ENCODE data around the gene VSIG1. TPM values are rescaled to one million over a fixed set of nuclear protein-coding genes. Genes with fewer than 3 reads are reported as not detected.

The VSIG1 gene
- total RNA-seq, 2 donors from 2014 or later = 0.54 to 8.2 TPM

DNA sequence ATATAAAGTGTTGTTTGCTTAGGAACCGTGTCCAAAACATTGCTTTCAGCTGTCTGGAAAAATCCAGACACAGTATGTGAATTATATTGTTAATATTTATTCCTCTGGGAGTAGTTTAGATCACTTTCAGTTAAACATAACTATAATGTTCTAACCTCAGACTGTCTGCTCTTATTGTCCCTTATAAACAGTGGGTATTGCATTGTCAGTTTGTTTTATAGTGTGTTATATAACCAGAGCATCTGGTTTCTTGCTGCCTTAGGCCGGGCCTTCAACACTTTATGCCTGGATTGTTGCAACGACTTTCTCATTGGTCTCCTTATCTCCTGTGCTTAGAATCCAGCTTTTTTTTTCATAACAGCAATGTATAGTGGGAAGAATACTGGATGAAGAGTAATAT, 73.1 kb downstream of the VSIG1 start:
- ATAC-seq (ENCODE audit: insufficient number of reproducible peaks, low FRiP score, low read depth) (no peak), DNase-seq (ENCODE audit: low spot score) (no peak)
- H3K27me3 ChIP-seq (replicated peaks; ENCODE audit: insufficient read depth) = no peaks in the 10 kb centered on the region
- no peaks in the 10 kb centered on the region for H3K4me1 ChIP-seq (ENCODE audit: control insufficient read depth in 1 of 2, low read depth in 2 of 2)
- no peak overlapping the region for H3K4me3 ChIP-seq
- TF ChIP-seq, protein P1, sequence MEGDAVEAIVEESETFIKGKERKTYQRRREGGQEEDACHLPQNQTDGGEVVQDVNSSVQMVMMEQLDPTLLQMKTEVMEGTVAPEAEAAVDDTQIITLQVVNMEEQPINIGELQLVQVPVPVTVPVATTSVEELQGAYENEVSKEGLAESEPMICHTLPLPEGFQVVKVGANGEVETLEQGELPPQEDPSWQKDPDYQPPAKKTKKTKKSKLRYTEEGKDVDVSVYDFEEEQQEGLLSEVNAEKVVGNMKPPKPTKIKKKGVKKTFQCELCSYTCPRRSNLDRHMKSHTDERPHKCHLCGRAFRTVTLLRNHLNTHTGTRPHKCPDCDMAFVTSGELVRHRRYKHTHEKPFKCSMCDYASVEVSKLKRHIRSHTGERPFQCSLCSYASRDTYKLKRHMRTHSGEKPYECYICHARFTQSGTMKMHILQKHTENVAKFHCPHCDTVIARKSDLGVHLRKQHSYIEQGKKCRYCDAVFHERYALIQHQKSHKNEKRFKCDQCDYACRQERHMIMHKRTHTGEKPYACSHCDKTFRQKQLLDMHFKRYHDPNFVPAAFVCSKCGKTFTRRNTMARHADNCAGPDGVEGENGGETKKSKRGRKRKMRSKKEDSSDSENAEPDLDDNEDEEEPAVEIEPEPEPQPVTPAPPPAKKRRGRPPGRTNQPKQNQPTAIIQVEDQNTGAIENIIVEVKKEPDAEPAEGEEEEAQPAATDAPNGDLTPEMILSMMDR (IDR thresholded peaks at IDR 0.05) = no peak
- H3K9me3 ChIP-seq = no peaks in the 10 kb centered on the region
- H3K36me3 ChIP-seq = no peaks in the 10 kb centered on the region
- H3K27ac ChIP-seq = no peak overlapping the region

- ATAC-seq (ENCODE audit: insufficient number of reproducible peaks, low FRiP score, low read depth) (no peak), DNase-seq (ENCODE audit: low spot score) (no peak)
- Histone ChIP-seq H3K9me3 (no peaks in the 10 kb centered on the region), H3K4me1 (ENCODE audit: control insufficient read depth in 1 of 2, low read depth in 2 of 2) (no peaks in the 10 kb centered on the region), H3K36me3 (no peaks in the 10 kb centered on the region), H3K27me3 (replicated peaks; ENCODE audit: insufficient read depth) (no peaks in the 10 kb centered on the region), H3K27ac (no peak overlapping the region), H3K4me3 (no peak overlapping the region)
- TF ChIP-seq, protein P1 (IDR thresholded peaks at IDR 0.05) = no peak
Observed at GRCh38 chrX:108121291-108121690, 76.4 kb downstream of the VSIG1 start.

DNA sequence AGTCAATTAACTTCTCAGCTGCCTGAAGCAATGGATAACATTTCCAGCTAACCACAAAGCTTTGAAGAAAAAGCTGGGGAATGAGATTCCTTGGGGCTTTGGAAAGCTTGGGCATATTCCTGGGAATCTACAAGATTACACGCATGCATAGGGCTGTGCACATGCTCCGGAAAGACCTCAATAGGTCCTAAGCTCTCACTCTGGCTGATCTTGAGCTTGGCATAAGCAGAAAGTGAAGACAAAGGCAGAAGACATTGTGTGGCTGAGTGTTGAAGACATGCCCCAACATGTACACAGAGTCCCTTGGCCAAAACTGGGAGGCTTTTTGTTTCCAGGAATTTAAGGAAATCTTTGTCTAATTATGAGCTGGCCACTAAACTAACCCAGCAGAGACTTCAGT, 77.9 kb downstream of the VSIG1 start:
- DNase-seq (ENCODE audit: low spot score) (no peak), ATAC-seq (ENCODE audit: insufficient number of reproducible peaks, low FRiP score, low read depth) (no peak)
- Histone ChIP-seq H3K4me1 (ENCODE audit: control insufficient read depth in 1 of 2, low read depth in 2 of 2) (no peaks in the 10 kb centered on the region), H3K9me3 (no peaks in the 10 kb centered on the region), H3K27me3 (replicated peaks; ENCODE audit: insufficient read depth) (no peaks in the 10 kb centered on the region), H3K4me3 (no peak overlapping the region), H3K36me3 (no peaks in the 10 kb centered on the region), H3K27ac (no peak overlapping the region)
- TF ChIP-seq, protein P1 (IDR thresholded peaks at IDR 0.05) = no peak

DNA sequence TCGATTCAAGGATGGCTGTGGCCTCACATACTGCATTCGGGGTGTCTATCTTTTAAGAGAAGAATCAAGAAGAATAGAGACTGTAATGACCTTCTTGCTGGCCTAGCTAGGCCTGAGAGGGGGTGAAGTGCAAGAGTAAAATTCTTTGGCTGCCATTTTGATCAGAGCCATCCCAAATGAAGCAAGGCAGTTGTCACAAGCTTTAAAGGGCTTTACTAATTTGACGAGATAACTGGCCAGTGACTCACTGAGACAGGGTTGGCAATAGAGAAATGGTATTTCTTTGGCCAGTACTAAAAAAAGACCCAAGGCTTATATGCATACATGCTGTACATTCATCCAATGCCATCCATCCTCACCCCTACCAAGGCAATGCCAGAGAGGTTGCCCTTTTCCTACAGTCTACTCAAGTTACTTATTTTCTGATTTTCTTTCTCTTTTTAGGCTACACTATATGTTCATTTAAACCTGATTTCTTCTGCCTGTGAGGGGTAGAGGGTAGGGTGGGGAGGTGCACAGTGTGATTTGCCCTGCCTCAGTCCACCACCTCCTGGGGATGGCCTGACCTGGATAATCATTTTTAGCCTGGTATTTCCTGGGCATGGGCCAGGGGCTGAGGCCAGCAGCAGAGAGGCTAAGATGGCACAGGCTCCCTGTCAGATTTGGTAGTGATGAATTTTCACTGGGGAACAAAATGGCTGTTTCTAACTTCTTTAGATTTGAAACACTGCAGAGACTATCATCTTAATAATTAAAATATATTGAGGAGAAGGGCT, 78.9 kb downstream of the VSIG1 start:
- no peaks in the 10 kb centered on the region for H3K36me3 ChIP-seq
- H3K9me3 ChIP-seq = no peaks in the 10 kb centered on the region
- H3K4me3 ChIP-seq = no peak overlapping the region
- no peaks in the 10 kb centered on the region for H3K4me1 ChIP-seq (ENCODE audit: control insufficient read depth in 1 of 2, low read depth in 2 of 2)
- DNase-seq (ENCODE audit: low spot score) = no peak
- TF ChIP-seq, protein P1 (IDR thresholded peaks at IDR 0.05) = no peak
- H3K27me3 ChIP-seq (replicated peaks; ENCODE audit: insufficient read depth) = no peaks in the 10 kb centered on the region
- no peak for ATAC-seq (ENCODE audit: insufficient number of reproducible peaks, low FRiP score, low read depth)
- no peak overlapping the region for H3K27ac ChIP-seq

- ATAC-seq (ENCODE audit: insufficient number of reproducible peaks, low FRiP score, low read depth) (no peak), DNase-seq (ENCODE audit: low spot score) (no peak)
- H3K27me3 ChIP-seq (replicated peaks; ENCODE audit: insufficient read depth) = no peaks in the 10 kb centered on the region
- no peaks in the 10 kb centered on the region for H3K9me3 ChIP-seq
- H3K36me3 ChIP-seq = no peaks in the 10 kb centered on the region
- TF ChIP-seq, protein P1 (IDR thresholded peaks at IDR 0.05) = no peak
- no peak overlapping the region for H3K27ac ChIP-seq
- no peak overlapping the region for H3K4me3 ChIP-seq
- H3K4me1 ChIP-seq (ENCODE audit: control insufficient read depth in 1 of 2, low read depth in 2 of 2) = no peaks in the 10 kb centered on the region
Observed at GRCh38 chrX:108126661-108127060, 81.8 kb downstream of the VSIG1 start.
